GM12878 (cell line): ENCODE data around the gene PLEKHA1. TPM values are rescaled to one million over a fixed set of nuclear protein-coding genes. Genes with fewer than 3 reads are reported as not detected.

Experiments
- ASH2L ChIP-seq: fragments of 300-600, 200-600 bp; sonication (generic); IDR thresholded peaks from 2 replicates; pipeline ENCODE4 v1.6.1; 2017; ENCODE audit warnings: low read depth, mild to moderate bottlenecking, borderline replicate concordance
- BCL11A ChIP-seq: IDR thresholded peaks from 2 replicates; pipeline ENCODE4 v1.6.1; 2011; ENCODE audit warnings: low read depth, low read length
- CHD4 ChIP-seq: fragments of 200-600 bp; sonication (generic); IDR thresholded peaks from 2 replicates; pipeline ENCODE4 v1.6.1; 2016; ENCODE audit warnings: mild to moderate bottlenecking
- DPF2 ChIP-seq: fragments of 450-650 bp; IDR thresholded peaks from 2 replicates; pipeline ENCODE4 v1.6.1; 2017; ENCODE audit warnings: mild to moderate bottlenecking
- ETV6 ChIP-seq, 2 experiments: fragments of 450-650 bp in 1 of 2; IDR thresholded peaks in 1 of 2; conservative IDR thresholded peaks in 1 of 2; 2 replicates each; pipeline ENCODE4 v1.6.1; 2014; ENCODE audit warnings: antibody characterized with exemption in 1 of 2, borderline replicate concordance in 1 of 2, low read depth in 1 of 2, mild to moderate bottlenecking in 1 of 2, moderate library complexity in 1 of 2
- KLF5 ChIP-seq: fragments of 450-650 bp; IDR thresholded peaks from 2 replicates; pipeline ENCODE4 v1.6.1; 2014; ENCODE audit warnings: mild to moderate bottlenecking; ENCODE audit not compliant: partially characterized antibody
- RAD21 ChIP-seq: IDR thresholded peaks from 2 replicates; pipeline ENCODE4 v1.6.1; 2011; ENCODE audit warnings: mild to moderate bottlenecking, low read depth, low read length, moderate library complexity; ENCODE audit not compliant: insufficient read depth
- RCOR1 ChIP-seq: conservative IDR thresholded peaks from 2 replicates; pipeline ENCODE4 v1.6.1; 2012; ENCODE audit warnings: low read depth, low read length, improper control_type of control experiment
- SMARCA5 ChIP-seq: fragments of 450-650 bp; IDR thresholded peaks from 2 replicates; pipeline ENCODE4 v1.6.1; 2017; ENCODE audit warnings: mild to moderate bottlenecking
- SUZ12 ChIP-seq: fragments of 200-600 bp; sonication (generic); IDR thresholded peaks from one replicate; pipeline ENCODE4 v1.6.1; 2018; ENCODE audit warnings: antibody characterized with exemption, mild to moderate bottlenecking; ENCODE audit not compliant: unreplicated experiment
- polyA plus RNA-seq, 11 experiments: library from polyadenylated mRNA; depleted of rRNA in 4 of 11; unstranded in 6 of 11; stranded (reverse) in 5 of 11; fragments of >200 nt; fragmentation: Nextera tagmentation in 4 of 11; fragmentation: Illumina TruSeq in 1 of 11; extraction: Ambion mirVana in 4 of 11; extraction: Trizol in 1 of 11; gene quantifications; 1 replicate in 1 of 11; 2 replicates in 10 of 11; pipeline versions ENCODE4 v1.2.1 to v1.2.3, GENCODE V29; 2011 to 2016; ENCODE audit warnings: inconsistent platforms in 2 of 11, missing spikeins in 2 of 11, low read depth in 1 of 11
- total RNA-seq, 4 experiments: library from RNA; depleted of rRNA in 3 of 4; stranded (reverse); fragments of >200 nt in 3 of 4; fragmentation: Illumina TruSeq in 1 of 4; extraction: Trizol in 1 of 4; gene quantifications; 2 replicates each; pipeline versions ENCODE4 v1.2.1 to v1.2.3, GENCODE V29; 2013 to 2021
- TF ChIP-seq, protein P1 (sequence below): fragments of 450-650 bp; IDR thresholded peaks from 2 replicates; pipeline ENCODE4 v1.6.1; 2016; ENCODE audit warnings: mild to moderate bottlenecking
- TF ChIP-seq, protein P2 (sequence below): fragments of 450-650 bp; IDR thresholded peaks from 2 replicates; pipeline ENCODE4 v1.6.1; 2017; ENCODE audit warnings: mild to moderate bottlenecking, moderate library complexity

Gene PLEKHA1
- total and polyA plus RNA-seq, 10 of the 15 experiments (the other 5 are each of a cell fraction or from before 2014, with no cell fraction given): 0.15 to 6.0 (median 0.32) TPM

DNA sequence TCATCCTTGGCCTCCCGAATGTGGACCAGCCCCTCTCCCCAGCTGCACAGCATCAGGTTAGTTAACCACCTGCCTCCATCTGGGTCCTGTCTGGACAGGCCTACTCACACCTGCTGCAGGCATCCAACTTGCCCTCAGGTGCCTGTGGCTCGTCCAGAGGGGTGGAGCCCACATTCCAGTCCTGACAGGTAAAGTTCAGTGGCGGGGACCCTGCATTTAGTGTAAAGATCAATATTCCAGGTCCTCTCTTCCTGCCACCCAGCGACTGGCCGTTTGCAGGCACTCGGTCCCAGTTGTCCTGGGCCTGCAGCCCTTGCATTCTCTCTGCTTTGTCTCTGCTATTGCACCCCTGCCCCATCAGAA lies 101.8 kb downstream of the PLEKHA1 start (continued):
- TF ChIP-seq, protein P1, sequence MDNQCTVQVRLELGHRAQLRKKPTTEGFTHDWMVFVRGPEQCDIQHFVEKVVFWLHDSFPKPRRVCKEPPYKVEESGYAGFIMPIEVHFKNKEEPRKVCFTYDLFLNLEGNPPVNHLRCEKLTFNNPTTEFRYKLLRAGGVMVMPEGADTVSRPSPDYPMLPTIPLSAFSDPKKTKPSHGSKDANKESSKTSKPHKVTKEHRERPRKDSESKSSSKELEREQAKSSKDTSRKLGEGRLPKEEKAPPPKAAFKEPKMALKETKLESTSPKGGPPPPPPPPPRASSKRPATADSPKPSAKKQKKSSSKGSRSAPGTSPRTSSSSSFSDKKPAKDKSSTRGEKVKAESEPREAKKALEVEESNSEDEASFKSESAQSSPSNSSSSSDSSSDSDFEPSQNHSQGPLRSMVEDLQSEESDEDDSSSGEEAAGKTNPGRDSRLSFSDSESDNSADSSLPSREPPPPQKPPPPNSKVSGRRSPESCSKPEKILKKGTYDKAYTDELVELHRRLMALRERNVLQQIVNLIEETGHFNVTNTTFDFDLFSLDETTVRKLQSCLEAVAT: no peak
- TF ChIP-seq DPF2 (no peak), SUZ12 (no peak), RAD21 (no peak), ETV6 (conservative IDR thresholded peaks at IDR 0.05 in 1 of 2, IDR thresholded peaks at IDR 0.05 in 1 of 2; ENCODE audit: borderline replicate concordance in 1 of 2, low read depth in 1 of 2) (no peak), KLF5 (no peak), SMARCA5 (no peak), RCOR1 (no peak), ASH2L (no peak), BCL11A (no peak), CHD4 (no peak)
- TF ChIP-seq, protein P2, sequence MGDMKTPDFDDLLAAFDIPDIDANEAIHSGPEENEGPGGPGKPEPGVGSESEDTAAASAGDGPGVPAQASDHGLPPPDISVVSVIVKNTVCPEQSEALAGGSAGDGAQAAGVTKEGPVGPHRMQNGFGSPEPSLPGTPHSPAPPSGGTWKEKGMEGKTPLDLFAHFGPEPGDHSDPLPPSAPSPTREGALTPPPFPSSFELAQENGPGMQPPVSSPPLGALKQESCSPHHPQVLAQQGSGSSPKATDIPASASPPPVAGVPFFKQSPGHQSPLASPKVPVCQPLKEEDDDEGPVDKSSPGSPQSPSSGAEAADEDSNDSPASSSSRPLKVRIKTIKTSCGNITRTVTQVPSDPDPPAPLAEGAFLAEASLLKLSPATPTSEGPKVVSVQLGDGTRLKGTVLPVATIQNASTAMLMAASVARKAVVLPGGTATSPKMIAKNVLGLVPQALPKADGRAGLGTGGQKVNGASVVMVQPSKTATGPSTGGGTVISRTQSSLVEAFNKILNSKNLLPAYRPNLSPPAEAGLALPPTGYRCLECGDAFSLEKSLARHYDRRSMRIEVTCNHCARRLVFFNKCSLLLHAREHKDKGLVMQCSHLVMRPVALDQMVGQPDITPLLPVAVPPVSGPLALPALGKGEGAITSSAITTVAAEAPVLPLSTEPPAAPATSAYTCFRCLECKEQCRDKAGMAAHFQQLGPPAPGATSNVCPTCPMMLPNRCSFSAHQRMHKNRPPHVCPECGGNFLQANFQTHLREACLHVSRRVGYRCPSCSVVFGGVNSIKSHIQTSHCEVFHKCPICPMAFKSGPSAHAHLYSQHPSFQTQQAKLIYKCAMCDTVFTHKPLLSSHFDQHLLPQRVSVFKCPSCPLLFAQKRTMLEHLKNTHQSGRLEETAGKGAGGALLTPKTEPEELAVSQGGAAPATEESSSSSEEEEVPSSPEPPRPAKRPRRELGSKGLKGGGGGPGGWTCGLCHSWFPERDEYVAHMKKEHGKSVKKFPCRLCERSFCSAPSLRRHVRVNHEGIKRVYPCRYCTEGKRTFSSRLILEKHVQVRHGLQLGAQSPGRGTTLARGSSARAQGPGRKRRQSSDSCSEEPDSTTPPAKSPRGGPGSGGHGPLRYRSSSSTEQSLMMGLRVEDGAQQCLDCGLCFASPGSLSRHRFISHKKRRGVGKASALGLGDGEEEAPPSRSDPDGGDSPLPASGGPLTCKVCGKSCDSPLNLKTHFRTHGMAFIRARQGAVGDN: no peak
